HepG2 (cell line): ENCODE results near the gene TUBA1C. TPM values are rescaled to one million over a fixed set of nuclear protein-coding genes. Genes with fewer than 3 reads are reported as not detected.
A peak's percentile ranks its signal among the peaks of the same experiment; 100 is the strongest.

Experiments used
- ARNT2 ChIP-seq: sonication (generic); formaldehyde crosslinking; IDR thresholded peaks from 2 replicates; pipeline ENCODE4 v1.8.0; 2022; ENCODE audit warnings: mild to moderate bottlenecking, low read depth, missing genetic modification reagents, moderate library complexity
- BORCS8-MEF2B ChIP-seq: sonication (generic); formaldehyde crosslinking; IDR thresholded peaks from 2 replicates; pipeline ENCODE4 v1.8.0; 2022; ENCODE audit warnings: mild to moderate bottlenecking, missing genetic modification reagents
- DMAP1 ChIP-seq: IDR thresholded peaks from 2 replicates; pipeline ENCODE4 v1.6.1; 2016
- GABPA ChIP-seq, 2 experiments: IDR thresholded peaks; 2 replicates each; pipeline ENCODE4 v1.6.1; 2011 to 2016; ENCODE audit warnings: low read depth in 2 of 2, low read length in 1 of 2, missing biosample characterization in 1 of 2, missing genetic modification characterization in 1 of 2
- KLF16 ChIP-seq, 2 experiments: sonication (generic) in 1 of 2; formaldehyde crosslinking in 1 of 2; IDR thresholded peaks; 2 replicates each; pipeline versions ENCODE4 v1.6.1 to v1.8.0; 2016 to 2023; ENCODE audit warnings: missing genetic modification reagents in 2 of 2, missing compliant biosample characterization in 1 of 2
- KMT2A ChIP-seq: sonication (generic); formaldehyde crosslinking; IDR thresholded peaks from 2 replicates; pipeline ENCODE4 v1.4.0; 2020; ENCODE audit warnings: missing genetic modification reagents
- SP2 ChIP-seq: sonication (generic); formaldehyde crosslinking; IDR thresholded peaks from 2 replicates; pipeline ENCODE4 v1.5.1; 2020; ENCODE audit warnings: mild to moderate bottlenecking, missing genetic modification reagents
- ZMYM4 ChIP-seq: sonication (generic); formaldehyde crosslinking; IDR thresholded peaks from 2 replicates; pipeline ENCODE4 v1.8.1; 2023; ENCODE audit warnings: mild to moderate bottlenecking, missing genetic modification reagents
- ZNF142 ChIP-seq: sonication (generic); formaldehyde crosslinking; IDR thresholded peaks from 2 replicates; pipeline ENCODE4 v1.4.0; 2020; ENCODE audit warnings: missing genetic modification reagents
- ZNF17 ChIP-seq: sonication (generic); formaldehyde crosslinking; IDR thresholded peaks from 2 replicates; pipeline ENCODE4 v1.5.0; 2020; ENCODE audit warnings: mild to moderate bottlenecking, missing genetic modification reagents
- ZNF468 ChIP-seq: sonication (generic); formaldehyde crosslinking; IDR thresholded peaks from 2 replicates; pipeline ENCODE4 v1.8.0; 2022; ENCODE audit warnings: mild to moderate bottlenecking, moderate library complexity, missing genetic modification reagents
- ZNF501 ChIP-seq: sonication (generic); formaldehyde crosslinking; IDR thresholded peaks from 2 replicates; pipeline ENCODE4 v1.5.1; 2020; ENCODE audit warnings: mild to moderate bottlenecking, moderate library complexity, missing genetic modification reagents
- polyA plus RNA-seq, 8 experiments: library from polyadenylated mRNA; depleted of rRNA in 3 of 8; stranded (reverse) in 7 of 8; unstranded in 1 of 8; fragments of >200 nt; fragmentation: Illumina TruSeq in 4 of 8; extraction: Trizol in 4 of 8; gene quantifications; 2 replicates each; pipeline versions ENCODE4 v1.2.1 to v1.2.3, GENCODE V29; 2011 to 2016; ENCODE audit warnings: low read depth in 4 of 8, missing spikeins in 1 of 8, mixed read lengths in 1 of 8; ENCODE audit not compliant: insufficient read depth in 1 of 8
- total RNA-seq, 5 experiments: library from RNA; depleted of rRNA; stranded (reverse); fragments of >200 nt; fragmentation: Illumina TruSeq; extraction: Trizol; gene quantifications; 2 replicates each; pipeline ENCODE4 v1.2.3, GENCODE V29; 2016; ENCODE audit warnings: low read depth in 1 of 5
- TF ChIP-seq, protein P1 (sequence below): sonication (generic); formaldehyde crosslinking; IDR thresholded peaks from 2 replicates; pipeline ENCODE4 v1.5.1; 2020; ENCODE audit warnings: missing genetic modification reagents, mild to moderate bottlenecking, borderline replicate concordance
- TF ChIP-seq, protein P2 (sequence below): sonication (generic); formaldehyde crosslinking; IDR thresholded peaks from 2 replicates; pipeline ENCODE4 v1.5.0; 2020; ENCODE audit warnings: mild to moderate bottlenecking, low read depth, missing genetic modification reagents, borderline replicate concordance

The TUBA1C gene
- total and polyA plus RNA-seq, 2 of the 13 experiments (the other 11 are each of a cell fraction or from before 2014, with no cell fraction given) = 693 to 1,075 TPM

GRCh38 chr12:49322708-49323523 is 58.0 kb downstream of the TUBA1C start, which contains the start of gene TROAP (continued):
- TF ChIP-seq, protein P1, sequence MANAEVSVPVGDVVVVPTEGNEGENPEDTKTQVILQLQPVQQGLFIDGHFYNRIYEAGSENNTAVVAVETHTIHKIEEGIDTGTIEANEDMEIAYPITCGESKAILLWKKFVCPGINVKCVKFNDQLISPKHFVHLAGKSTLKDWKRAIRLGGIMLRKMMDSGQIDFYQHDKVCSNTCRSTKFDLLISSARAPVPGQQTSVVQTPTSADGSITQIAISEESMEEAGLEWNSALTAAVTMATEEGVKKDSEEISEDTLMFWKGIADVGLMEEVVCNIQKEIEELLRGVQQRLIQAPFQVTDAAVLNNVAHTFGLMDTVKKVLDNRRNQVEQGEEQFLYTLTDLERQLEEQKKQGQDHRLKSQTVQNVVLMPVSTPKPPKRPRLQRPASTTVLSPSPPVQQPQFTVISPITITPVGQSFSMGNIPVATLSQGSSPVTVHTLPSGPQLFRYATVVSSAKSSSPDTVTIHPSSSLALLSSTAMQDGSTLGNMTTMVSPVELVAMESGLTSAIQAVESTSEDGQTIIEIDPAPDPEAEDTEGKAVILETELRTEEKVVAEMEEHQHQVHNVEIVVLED (CRISPR knock-in tag) = peak; percentile 73
- TF ChIP-seq BORCS8-MEF2B (CRISPR knock-in tag) = peak; percentile 84
- no peak for TF ChIP-seq ZNF468
- TF ChIP-seq ZNF501 (CRISPR knock-in tag) = 0 out of 2 replicates have a peak, but pooled peaks have one; percentile 44
- TF ChIP-seq DMAP1 (CRISPR knock-in tag) = peak; percentile 60; the same call in 1 of the 2 replicates
- TF ChIP-seq KMT2A (CRISPR knock-in tag) = peak; percentile 78; the same call in 1 of the 2 replicates
- TF ChIP-seq SP2 (CRISPR knock-in tag) = peak; percentile 92
- peak in 1 of 2 experiments; percentile 48; a peak in 1 of 4 replicates for TF ChIP-seq KLF16 (CRISPR knock-in tag; IDR thresholded peaks at IDR 0.05)
- TF ChIP-seq ARNT2 = peak; percentile 76; the same call in 1 of the 2 replicates
- TF ChIP-seq, protein P2, sequence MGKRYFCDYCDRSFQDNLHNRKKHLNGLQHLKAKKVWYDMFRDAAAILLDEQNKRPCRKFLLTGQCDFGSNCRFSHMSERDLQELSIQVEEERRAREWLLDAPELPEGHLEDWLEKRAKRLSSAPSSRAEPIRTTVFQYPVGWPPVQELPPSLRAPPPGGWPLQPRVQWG (CRISPR knock-in tag) = no peak
- TF ChIP-seq ZNF142 (CRISPR knock-in tag) = peak; percentile 32; the same call in 1 of the 2 replicates
- no peak for TF ChIP-seq GABPA (IDR thresholded peaks at IDR 0.05; ENCODE audit: low read depth, low read length)
- peak; percentile 66 for TF ChIP-seq GABPA (CRISPR knock-in tag; IDR thresholded peaks at IDR 0.05; ENCODE audit: low read depth)
- TF ChIP-seq ZMYM4 = peak; percentile 89
- TF ChIP-seq ZNF17 (CRISPR knock-in tag) = no peak
